ENCODE measurements around the gene MCF2L. TPM values are rescaled to one million over a fixed set of nuclear protein-coding genes. Genes with fewer than 3 reads are reported as not detected.

MCF2L gene
- polyA plus RNA-seq, 2 of the 4 experiments (the other 2 are of a cell fraction), result 0.36 to 0.92 TPM

DNA sequence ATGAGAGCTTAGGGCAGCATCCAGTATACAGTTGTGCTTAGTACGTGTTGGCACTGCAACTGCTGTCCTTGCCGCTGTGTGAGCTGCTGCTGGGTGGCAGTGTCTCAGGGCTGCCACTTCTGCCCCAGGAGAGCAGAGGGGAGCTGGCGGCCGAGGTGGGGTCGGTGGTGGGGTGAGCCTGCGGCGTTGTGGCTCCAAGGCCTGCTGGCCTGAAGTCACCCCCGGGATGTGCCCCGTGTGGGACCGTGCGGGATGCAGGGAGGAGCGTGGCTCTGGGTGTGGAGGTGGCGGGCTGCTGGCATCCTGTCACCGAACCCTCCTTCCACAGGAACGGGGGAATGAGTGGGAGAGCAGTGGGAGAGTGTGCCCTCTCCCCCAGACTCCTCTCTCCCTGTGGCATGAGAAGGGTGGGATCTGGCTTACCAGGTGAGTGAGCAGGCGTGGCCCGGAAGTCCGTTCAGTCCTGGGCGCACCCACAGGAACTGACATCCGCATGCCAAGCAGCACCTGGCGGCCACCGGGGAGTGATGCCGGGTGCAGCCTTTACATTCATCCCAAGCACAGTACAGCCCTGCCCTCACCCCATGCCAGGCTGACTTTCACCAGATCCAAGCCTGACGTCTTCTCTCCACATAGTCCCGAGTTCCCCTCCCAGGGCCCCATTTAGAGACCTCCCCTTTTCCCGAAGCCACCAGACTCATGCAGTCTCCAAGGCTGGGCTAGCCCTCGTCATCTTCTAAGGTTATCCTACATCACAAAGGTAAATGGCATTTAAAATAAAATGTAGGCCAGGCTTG is 26.6 kb downstream of the MCF2L start:
- FAIRE-seq, result no peak
- 75% methylated on average over 14 of the region's 27 CpGs for WGBS (ENCODE audit: missing lambda C conversion rate)
- Histone ChIP-seq H3K4me1 (no peaks in the 10 kb centered on the region), H3K4me2 (no peak overlapping the region), H3K27ac (no peak overlapping the region), H3K9me3 (no peaks in the 10 kb centered on the region), H3K4me3 (no peak overlapping the region)
- DNase-seq (ENCODE audit: low read depth in 1 of 2, low spot score in 1 of 2), result no peak
- ATAC-seq, result no peak; a peak in 1 of 6 replicates
- TF ChIP-seq, protein P1, sequence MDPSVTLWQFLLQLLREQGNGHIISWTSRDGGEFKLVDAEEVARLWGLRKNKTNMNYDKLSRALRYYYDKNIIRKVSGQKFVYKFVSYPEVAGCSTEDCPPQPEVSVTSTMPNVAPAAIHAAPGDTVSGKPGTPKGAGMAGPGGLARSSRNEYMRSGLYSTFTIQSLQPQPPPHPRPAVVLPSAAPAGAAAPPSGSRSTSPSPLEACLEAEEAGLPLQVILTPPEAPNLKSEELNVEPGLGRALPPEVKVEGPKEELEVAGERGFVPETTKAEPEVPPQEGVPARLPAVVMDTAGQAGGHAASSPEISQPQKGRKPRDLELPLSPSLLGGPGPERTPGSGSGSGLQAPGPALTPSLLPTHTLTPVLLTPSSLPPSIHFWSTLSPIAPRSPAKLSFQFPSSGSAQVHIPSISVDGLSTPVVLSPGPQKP (IDR thresholded peaks at IDR 0.05; ENCODE audit: low read depth, low read length), result no peak
- TF ChIP-seq ZFP36 (IDR thresholded peaks at IDR 0.05; ENCODE audit: borderline replicate concordance, partially characterized antibody), result no peak
- no peak for TF ChIP-seq FOXS1 (CRISPR knock-in tag; IDR thresholded peaks at IDR 0.05)
- CTCF ChIA-PET, result no interaction called here
- POLR2A ChIA-PET, result no interaction called here

DNA sequence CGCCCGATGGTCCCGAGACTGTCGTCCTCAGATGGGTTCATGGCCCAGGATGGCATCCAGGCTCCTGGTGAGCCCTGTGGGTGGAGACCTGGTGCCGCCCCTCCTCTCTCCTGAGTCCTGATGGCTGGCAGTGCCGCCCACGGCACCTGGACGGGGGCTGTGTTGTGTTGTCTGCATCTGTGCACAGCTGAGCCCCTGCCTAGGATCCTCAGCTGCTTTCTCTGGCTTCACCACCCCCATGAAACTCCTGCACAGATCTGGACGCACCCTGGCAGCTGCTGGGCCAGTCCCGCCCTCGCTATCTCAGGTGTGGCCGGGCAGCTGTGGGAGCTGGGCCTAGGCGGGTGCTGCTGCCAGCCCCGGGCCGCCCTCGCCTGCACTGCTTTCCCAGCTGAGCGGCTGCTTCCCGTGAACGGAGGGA is 27.7 kb downstream of the MCF2L start:
- no peaks in the 10 kb centered on the region for H3K9me3 ChIP-seq
- DNase-seq (ENCODE audit: low read depth in 1 of 2, low spot score in 1 of 2) (no peak), ATAC-seq (no peak), FAIRE-seq (no peak)
- no peak overlapping the region for H3K4me3 ChIP-seq
- H3K27ac ChIP-seq, result no peak overlapping the region
- WGBS (ENCODE audit: missing lambda C conversion rate), result 82% methylated on average over 13 of the region's 19 CpGs
- H3K4me2 ChIP-seq, result no peak overlapping the region
- ChIA-PET CTCF (no interaction called here), POLR2A (no interaction called here)
- TF ChIP-seq, protein P1 (IDR thresholded peaks at IDR 0.05; ENCODE audit: low read depth, low read length), result no peak
- H3K4me1 ChIP-seq, result no peaks in the 10 kb centered on the region

DNA sequence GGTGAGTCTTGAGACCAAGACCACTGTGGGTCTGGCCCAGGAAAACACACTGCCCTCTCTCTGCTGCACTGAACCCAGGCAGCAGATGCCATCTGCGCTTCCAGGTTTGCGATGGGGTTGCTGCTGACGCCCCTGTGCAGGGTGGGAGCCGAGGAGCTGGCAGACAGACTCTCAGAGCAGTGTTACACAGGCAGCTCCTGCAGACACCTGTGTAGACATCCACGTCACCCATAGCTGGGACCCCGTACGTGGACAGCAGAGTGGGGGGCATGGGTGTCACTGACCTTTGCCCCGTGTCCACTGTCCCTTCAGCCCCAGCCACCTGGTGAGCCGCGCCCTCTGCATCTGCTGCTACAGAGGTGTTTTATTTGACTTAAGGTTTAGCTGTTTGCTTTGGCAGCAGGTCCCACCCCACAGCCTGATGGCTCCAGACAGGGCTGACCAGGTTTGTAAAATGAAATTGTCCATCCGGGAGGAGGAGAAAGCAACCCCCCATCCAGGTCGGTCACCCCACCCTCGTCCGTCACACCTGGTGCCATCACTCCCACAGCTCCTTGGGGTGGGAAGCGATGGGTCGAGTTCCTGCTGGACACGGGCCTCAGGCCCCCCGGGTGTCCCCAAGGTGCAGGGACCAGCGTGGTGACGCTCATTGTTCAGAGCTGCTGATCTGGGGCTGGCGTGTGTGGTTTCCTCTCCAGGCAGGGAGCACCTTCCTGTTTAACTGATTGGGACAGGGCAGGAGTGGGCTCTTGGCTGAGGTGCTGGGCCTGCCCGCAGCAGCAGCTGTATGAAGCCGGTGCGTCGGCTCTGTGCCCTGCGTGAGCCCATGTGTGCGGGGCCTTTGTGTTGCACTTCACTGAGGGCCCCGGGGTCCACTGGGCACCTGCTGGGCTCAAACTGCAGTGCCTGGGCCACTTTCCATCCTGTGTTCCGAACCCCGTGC is 28.4 kb downstream of the MCF2L start:
- H3K4me2 ChIP-seq, result no peak overlapping the region
- no peak overlapping the region for H3K4me3 ChIP-seq
- no peaks in the 10 kb centered on the region for H3K9me3 ChIP-seq
- 72% methylated on average over 13 of the region's 30 CpGs for WGBS (ENCODE audit: missing lambda C conversion rate)
- no peak for TF ChIP-seq HEYL (CRISPR knock-in tag; IDR thresholded peaks at IDR 0.05)
- no peak for TF ChIP-seq RAD21 (conservative IDR thresholded peaks at IDR 0.05 in 1 of 2, IDR thresholded peaks at IDR 0.05 in 1 of 2)
- no peak for TF ChIP-seq RCOR1 (IDR thresholded peaks at IDR 0.05; ENCODE audit: low read depth, low read length)
- TF ChIP-seq EHMT2 (IDR thresholded peaks at IDR 0.05; ENCODE audit: low read depth), result no peak
- no peak for TF ChIP-seq ZSCAN20 (CRISPR knock-in tag; IDR thresholded peaks at IDR 0.05)
- TF ChIP-seq FOSL2 (IDR thresholded peaks at IDR 0.05), result no peak
- TF ChIP-seq FOSL2 (CRISPR knock-in tag; IDR thresholded peaks at IDR 0.05), result no peak
- no peak for TF ChIP-seq ESRRA (IDR thresholded peaks at IDR 0.05; ENCODE audit: borderline replicate concordance, low read length)
- TF ChIP-seq SMC3 (IDR thresholded peaks at IDR 0.05), result no peak
- TF ChIP-seq RFX5 (IDR thresholded peaks at IDR 0.05), result no peak
- TF ChIP-seq HDAC2 (IDR thresholded peaks at IDR 0.05), result no peak
- no peak for TF ChIP-seq RNF2 (IDR thresholded peaks at IDR 0.05; ENCODE audit: borderline replicate concordance, low read depth)
- TF ChIP-seq, protein P2, sequence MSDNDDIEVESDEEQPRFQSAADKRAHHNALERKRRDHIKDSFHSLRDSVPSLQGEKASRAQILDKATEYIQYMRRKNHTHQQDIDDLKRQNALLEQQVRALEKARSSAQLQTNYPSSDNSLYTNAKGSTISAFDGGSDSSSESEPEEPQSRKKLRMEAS (IDR thresholded peaks at IDR 0.05), result no peak
- TF ChIP-seq, protein P3, sequence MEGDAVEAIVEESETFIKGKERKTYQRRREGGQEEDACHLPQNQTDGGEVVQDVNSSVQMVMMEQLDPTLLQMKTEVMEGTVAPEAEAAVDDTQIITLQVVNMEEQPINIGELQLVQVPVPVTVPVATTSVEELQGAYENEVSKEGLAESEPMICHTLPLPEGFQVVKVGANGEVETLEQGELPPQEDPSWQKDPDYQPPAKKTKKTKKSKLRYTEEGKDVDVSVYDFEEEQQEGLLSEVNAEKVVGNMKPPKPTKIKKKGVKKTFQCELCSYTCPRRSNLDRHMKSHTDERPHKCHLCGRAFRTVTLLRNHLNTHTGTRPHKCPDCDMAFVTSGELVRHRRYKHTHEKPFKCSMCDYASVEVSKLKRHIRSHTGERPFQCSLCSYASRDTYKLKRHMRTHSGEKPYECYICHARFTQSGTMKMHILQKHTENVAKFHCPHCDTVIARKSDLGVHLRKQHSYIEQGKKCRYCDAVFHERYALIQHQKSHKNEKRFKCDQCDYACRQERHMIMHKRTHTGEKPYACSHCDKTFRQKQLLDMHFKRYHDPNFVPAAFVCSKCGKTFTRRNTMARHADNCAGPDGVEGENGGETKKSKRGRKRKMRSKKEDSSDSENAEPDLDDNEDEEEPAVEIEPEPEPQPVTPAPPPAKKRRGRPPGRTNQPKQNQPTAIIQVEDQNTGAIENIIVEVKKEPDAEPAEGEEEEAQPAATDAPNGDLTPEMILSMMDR (IDR thresholded peaks at IDR 0.05), result no peak
- no peak for TF ChIP-seq CEBPB (IDR thresholded peaks at IDR 0.05)
- no peak for TF ChIP-seq NFE2L2 (conservative IDR thresholded peaks at IDR 0.05; ENCODE audit: low read length)
- no peak for TF ChIP-seq MYC (IDR thresholded peaks at IDR 0.05; ENCODE audit: borderline replicate concordance, low read length)
- TF ChIP-seq, protein P4, sequence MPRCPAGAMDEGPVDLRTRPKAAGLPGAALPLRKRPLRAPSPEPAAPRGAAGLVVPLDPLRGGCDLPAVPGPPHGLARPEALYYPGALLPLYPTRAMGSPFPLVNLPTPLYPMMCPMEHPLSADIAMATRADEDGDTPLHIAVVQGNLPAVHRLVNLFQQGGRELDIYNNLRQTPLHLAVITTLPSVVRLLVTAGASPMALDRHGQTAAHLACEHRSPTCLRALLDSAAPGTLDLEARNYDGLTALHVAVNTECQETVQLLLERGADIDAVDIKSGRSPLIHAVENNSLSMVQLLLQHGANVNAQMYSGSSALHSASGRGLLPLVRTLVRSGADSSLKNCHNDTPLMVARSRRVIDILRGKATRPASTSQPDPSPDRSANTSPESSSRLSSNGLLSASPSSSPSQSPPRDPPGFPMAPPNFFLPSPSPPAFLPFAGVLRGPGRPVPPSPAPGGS (IDR thresholded peaks at IDR 0.05), result no peak
- TF ChIP-seq ZNF302 (CRISPR knock-in tag; IDR thresholded peaks at IDR 0.05), result no peak
- TF ChIP-seq TFCP2L1 (CRISPR knock-in tag; IDR thresholded peaks at IDR 0.05), result no peak
- FAIRE-seq (no peak), ATAC-seq (no peak), DNase-seq (ENCODE audit: low read depth in 1 of 2, low spot score in 1 of 2) (no peak)
- ChIA-PET POLR2A (no interaction called here), CTCF (interaction anchor here (1.5 kb wide), 1 partner anchor 126 kb away, joined by 3 read pairs; no protein-coding TSS in a partner anchor)
- no peaks in the 10 kb centered on the region for H3K4me1 ChIP-seq
- H3K27ac ChIP-seq, result no peak overlapping the region

Measured in A549 (cell line).